GM23248 (cell line): ENCODE measurements around the gene KCNAB1.

Experiments used
- EZH2 ChIP-seq: fragments of 200-600 bp; sonication (generic); IDR thresholded peaks from 2 replicates; pipeline ENCODE4 v1.6.1; 2018; ENCODE audit warnings: antibody characterized with exemption, mild to moderate bottlenecking; ENCODE audit not compliant: insufficient read depth, poor library complexity, severe bottlenecking
- EZH2phosphoT487 ChIP-seq: fragments of 200-600 bp; sonication (generic); IDR thresholded peaks from 2 replicates; pipeline ENCODE4 v1.6.1; 2018; ENCODE audit warnings: antibody characterized with exemption, moderate library complexity, mild to moderate bottlenecking, low read depth; ENCODE audit not compliant: insufficient read depth

GRCh38 chr3:156558389-156558788, 438.0 kb downstream of the KCNAB1 start:
- no peak for TF ChIP-seq EZH2
- no peak for TF ChIP-seq EZH2phosphoT487
